Ecto neural progenitor cell (in vitro differentiated cells): ENCODE data around the gene NEO1.
"Not testable (repeated sequence)": the region's sequence is repeated elsewhere in the genome, so short reads cannot be mapped to it uniquely, and the experiment has no call there.

Source experiments
- DNase-seq: peaks from one replicate; pipeline ENCODE4 v3.0.0-alpha.2; 2018; ENCODE audit warnings: low spot score

The NEO1 gene

GRCh38 chr15:73142802-73143762, 90.8 kb downstream of the NEO1 start:
- no peak for DNase-seq

GRCh38 chr15:73143763-73144155, 91.5 kb downstream of the NEO1 start:
- no peak for DNase-seq

GRCh38 chr15:73146419-73146818, 94.2 kb downstream of the NEO1 start:
- DNase-seq: no peak

- DNase-seq: no peak
Observed at GRCh38 chr15:73150831-73151230, 98.6 kb downstream of the NEO1 start.

- no peak for DNase-seq
Observed at GRCh38 chr15:73153024-73153423, 100.8 kb downstream of the NEO1 start.

- no peak for DNase-seq
Observed at GRCh38 chr15:73153447-73153846, 101.2 kb downstream of the NEO1 start.

GRCh38 chr15:73156431-73157191, 104.3 kb downstream of the NEO1 start:
- DNase-seq: no peak

GRCh38 chr15:73161546-73161945, 109.3 kb downstream of the NEO1 start:
- no peak for DNase-seq

GRCh38 chr15:73165435-73165834, 113.2 kb downstream of the NEO1 start:
- no peak for DNase-seq

- DNase-seq: no peak
Observed at GRCh38 chr15:73165844-73166243, 113.6 kb downstream of the NEO1 start.

- not testable (repeated sequence) for DNase-seq
Observed at GRCh38 chr15:73166711-73167110, 114.4 kb downstream of the NEO1 start.

- no peak for DNase-seq
Observed at GRCh38 chr15:73168487-73168886, 116.2 kb downstream of the NEO1 start.

- no peak for DNase-seq
Observed at GRCh38 chr15:73171711-73172110, 119.4 kb downstream of the NEO1 start.

GRCh38 chr15:73172508-73172907, 120.2 kb downstream of the NEO1 start:
- no peak for DNase-seq

GRCh38 chr15:73174171-73174570, 121.9 kb downstream of the NEO1 start:
- no peak for DNase-seq

GRCh38 chr15:73175382-73175781, 123.1 kb downstream of the NEO1 start:
- no peak for DNase-seq

- no peak for DNase-seq
Observed at GRCh38 chr15:73176598-73176997, 124.3 kb downstream of the NEO1 start.

- DNase-seq: no peak
Observed at GRCh38 chr15:73183071-73183470, 130.8 kb downstream of the NEO1 start.

GRCh38 chr15:73190189-73190601, 137.9 kb downstream of the NEO1 start:
- DNase-seq: no peak

GRCh38 chr15:73195166-73195565, 142.9 kb downstream of the NEO1 start:
- DNase-seq: no peak

GRCh38 chr15:73196113-73196512, 143.8 kb downstream of the NEO1 start:
- DNase-seq: no peak

- no peak for DNase-seq
Observed at GRCh38 chr15:73200339-73200738, 148.1 kb downstream of the NEO1 start.

GRCh38 chr15:73210630-73211029, 158.4 kb downstream of the NEO1 start:
- DNase-seq: no peak
